Thymus (tissue), 14 donors: Measurements from ENCODE around the gene AIP. TPM values are rescaled to one million over a fixed set of nuclear protein-coding genes. Genes with fewer than 3 reads are reported as not detected.

ENCODE experiments used
- DNase-seq, 9 donors: peaks; one replicate each; pipeline ENCODE4 v3.0.0-alpha.2; 2013; ENCODE audit warnings: low spot score in 9 of 9, low read depth in 6 of 9, missing footprints in 1 of 9
- H3K27ac ChIP-seq, 2 donors: one replicate each; pipeline ENCODE4 v1.5.1; 2013; ENCODE audit warnings: control low read depth in 1 of 2, low read depth in 1 of 2, low read length in 1 of 2, mild to moderate bottlenecking in 1 of 2, moderate library complexity in 1 of 2
- H3K27me3 ChIP-seq, 2 donors: one replicate each; pipeline ENCODE4 v1.5.1; 2013; ENCODE audit warnings: low read length in 1 of 2; ENCODE audit not compliant: control insufficient read depth in 2 of 2, insufficient read depth in 1 of 2
- H3K36me3 ChIP-seq, 2 donors: one replicate each; pipeline ENCODE4 v1.5.1; 2013; ENCODE audit warnings: low read length in 1 of 2, mild to moderate bottlenecking in 1 of 2, moderate library complexity in 1 of 2; ENCODE audit not compliant: control insufficient read depth in 2 of 2, insufficient read depth in 2 of 2
- H3K4me1 ChIP-seq, 2 donors: one replicate each; pipeline ENCODE4 v1.5.1; 2013; ENCODE audit warnings: low read length in 2 of 2; ENCODE audit not compliant: control insufficient read depth in 2 of 2, insufficient read depth in 2 of 2
- H3K4me3 ChIP-seq, 2 donors: one replicate each; pipeline ENCODE4 v1.5.1; 2013; ENCODE audit warnings: low read length in 2 of 2, control low read depth in 1 of 2, mild to moderate bottlenecking in 1 of 2
- H3K9me3 ChIP-seq, 2 donors: one replicate each; pipeline ENCODE4 v1.5.1; 2013; ENCODE audit warnings: low read length in 1 of 2, mild to moderate bottlenecking in 1 of 2; ENCODE audit not compliant: control insufficient read depth in 2 of 2, insufficient read depth in 1 of 2
- WGBS: extraction: QIAGEN DNeasy Blood & Tissue Kit; methylation state at CpG from one replicate; pipeline ENCODE4 v1.1.7; 2013; 5-methylcytosine and 5-hydroxymethylcytosine counted together
- long read RNA-seq, 10 donors: transcript quantifications; one replicate each; lab custom pipeline, GENCODE V29; 2026
- polyA plus RNA-seq: library from polyadenylated mRNA; stranded (reverse); fragments of 200-250 nt; gene quantifications from one replicate; pipeline ENCODE4 v1.2.3, GENCODE V29; 2013
- total RNA-seq: library from RNA; stranded (reverse); fragments of 120-200 nt; gene quantifications from one replicate; pipeline ENCODE4 v1.2.4, GENCODE V29; 2013
- donor health status: healthy.

The AIP gene
- 111 TPM for total RNA-seq
- polyA plus RNA-seq = 96.4 TPM
- long read RNA-seq, donor 1, transcript AIP-201 (6 exons, 1,221 nt) = major isoform, 6 of 6 reads
- long read RNA-seq, donor 1, partial matches to known transcripts = 0 of 6 reads
- long read RNA-seq, donor 1, other reads (novel, unspliced or antisense) = 0 of 6 reads
- long read RNA-seq, donor 2 = 0 reads
- long read RNA-seq, donor 3, transcript AIP-201 (6 exons, 1,221 nt) = major isoform, 60 of 68 reads
- long read RNA-seq, donor 3, transcript AIP-204 (3 exons, 801 nt) = minor isoform, 7 of 68 reads
- long read RNA-seq, donor 3, partial matches to known transcripts = 0 of 68 reads
- long read RNA-seq, donor 3, other reads (novel, unspliced or antisense) = 0 of 68 reads
- long read RNA-seq, donor 4, transcript AIP-201 (6 exons, 1,221 nt) = major isoform, 16 of 21 reads
- long read RNA-seq, donor 4, partial matches to known transcripts = 5 of 21 reads
- long read RNA-seq, donor 4, other reads (novel, unspliced or antisense) = 0 of 21 reads
- long read RNA-seq, donor 5, transcript AIP-201 (6 exons, 1,221 nt) = major isoform, 69 of 208 reads
- long read RNA-seq, donor 5, transcript AIP-204 (3 exons, 801 nt) = minor isoform, 7 of 208 reads
- long read RNA-seq, donor 5, partial matches to known transcripts = 49 of 208 reads
- long read RNA-seq, donor 5, other reads (novel, unspliced or antisense) = 82 of 208 reads
- long read RNA-seq, donor 6, transcript AIP-201 (6 exons, 1,221 nt) = major isoform, 37 of 39 reads
- long read RNA-seq, donor 6, partial matches to known transcripts = 0 of 39 reads
- long read RNA-seq, donor 6, other reads (novel, unspliced or antisense) = 0 of 39 reads
- long read RNA-seq, donor 7, transcript AIP-201 (6 exons, 1,221 nt) = major isoform, 39 of 50 reads
- long read RNA-seq, donor 7, partial matches to known transcripts = 8 of 50 reads
- long read RNA-seq, donor 7, other reads (novel, unspliced or antisense) = 0 of 50 reads
- long read RNA-seq, donor 8, transcript AIP-201 (6 exons, 1,221 nt) = major isoform, 19 of 20 reads
- long read RNA-seq, donor 8, partial matches to known transcripts = 0 of 20 reads
- long read RNA-seq, donor 8, other reads (novel, unspliced or antisense) = 0 of 20 reads
- long read RNA-seq, donor 9, transcript AIP-201 (6 exons, 1,221 nt) = major isoform, 21 of 22 reads
- long read RNA-seq, donor 9, partial matches to known transcripts = 0 of 22 reads
- long read RNA-seq, donor 9, other reads (novel, unspliced or antisense) = 0 of 22 reads
- long read RNA-seq, donor 10, transcript AIP-201 (6 exons, 1,221 nt) = major isoform, 27 of 30 reads
- long read RNA-seq, donor 10, partial matches to known transcripts = 0 of 30 reads
- long read RNA-seq, donor 10, other reads (novel, unspliced or antisense) = 0 of 30 reads

GRCh38 chr11:67482827-67483798 is at the start of gene AIP:
Gene AIP (plus strand): TSS chr11:67483026. CDS start chr11:67483159, 133 bp downstream.
- 10% methylated on average over 60 of the region's 60 CpGs for WGBS

DNA sequence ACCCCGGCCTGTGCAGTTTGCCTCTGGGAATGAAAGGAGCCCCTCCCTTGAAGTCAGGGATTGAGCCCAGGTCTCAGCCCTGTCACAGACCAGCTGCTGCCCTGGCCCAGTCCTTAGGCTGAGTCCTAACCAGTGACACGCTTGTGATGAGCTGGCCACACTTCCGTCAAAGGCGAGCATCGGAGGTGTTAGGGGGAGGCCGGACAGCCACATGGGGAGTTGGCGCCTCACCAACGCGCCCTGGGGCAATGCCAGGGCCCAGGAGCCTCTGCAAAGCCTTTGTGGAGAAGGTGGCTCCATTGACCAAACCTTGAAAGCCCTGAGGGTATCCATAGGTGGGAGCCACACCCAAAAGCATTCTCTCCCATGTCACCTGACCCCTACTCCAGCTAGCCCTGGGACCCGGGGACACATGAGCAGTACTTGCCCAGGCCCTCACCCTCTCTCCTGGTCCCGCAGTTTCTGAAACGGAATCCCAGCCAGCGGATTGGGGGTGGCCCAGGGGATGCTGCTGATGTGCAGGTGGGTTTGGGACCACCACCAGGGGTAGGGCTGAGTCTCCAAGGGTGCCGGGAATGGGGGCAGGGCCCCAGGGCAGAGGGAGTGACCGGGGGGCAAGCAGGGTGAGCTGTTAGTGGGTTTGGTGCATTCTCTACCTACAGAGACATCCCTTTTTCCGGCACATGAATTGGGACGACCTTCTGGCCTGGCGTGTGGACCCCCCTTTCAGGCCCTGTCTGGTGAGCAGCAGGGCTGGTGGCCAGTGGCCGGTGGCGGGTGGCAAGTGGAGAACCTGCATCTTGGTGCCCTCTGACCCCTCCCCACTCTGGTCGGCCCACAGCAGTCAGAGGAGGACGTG is 49.1 kb upstream of the AIP start:
- H3K4me1 ChIP-seq = peaks cover 44 to 80% of the 10 kb centered on the region in 2 donors
- no peak overlapping the region for H3K4me3 ChIP-seq
- peak overlapping the region in 1 of 2 donors; percentile 14 for H3K27ac ChIP-seq
- peaks cover 0 to 4% of the 10 kb centered on the region in 2 donors for H3K9me3 ChIP-seq
- WGBS = 95% methylated on average over 22 of the region's 22 CpGs
- DNase-seq = no peak
- peaks cover 60 to 67% of the 10 kb centered on the region in 2 donors for H3K36me3 ChIP-seq
- H3K27me3 ChIP-seq = no peaks in the 10 kb centered on the region

More at GRCh38 chr11:67482827-67483798, at the start of gene AIP:
- Histone ChIP-seq H3K9me3 (peaks cover 0 to 9% of the 10 kb centered on the region in 2 donors), H3K27ac (peak within 1 kb of the TSS; percentile 93 to 100), H3K36me3 (peaks cover 7 to 19% of the 10 kb centered on the region in 2 donors), H3K4me1 (peaks cover 17 to 44% of the 10 kb centered on the region in 2 donors), H3K4me3 (peak within 1 kb of the TSS; percentile 44 to 71), H3K27me3 (no peaks in the 10 kb centered on the region)
- peak; percentile 98 to 100 (median 99) for DNase-seq

DNA sequence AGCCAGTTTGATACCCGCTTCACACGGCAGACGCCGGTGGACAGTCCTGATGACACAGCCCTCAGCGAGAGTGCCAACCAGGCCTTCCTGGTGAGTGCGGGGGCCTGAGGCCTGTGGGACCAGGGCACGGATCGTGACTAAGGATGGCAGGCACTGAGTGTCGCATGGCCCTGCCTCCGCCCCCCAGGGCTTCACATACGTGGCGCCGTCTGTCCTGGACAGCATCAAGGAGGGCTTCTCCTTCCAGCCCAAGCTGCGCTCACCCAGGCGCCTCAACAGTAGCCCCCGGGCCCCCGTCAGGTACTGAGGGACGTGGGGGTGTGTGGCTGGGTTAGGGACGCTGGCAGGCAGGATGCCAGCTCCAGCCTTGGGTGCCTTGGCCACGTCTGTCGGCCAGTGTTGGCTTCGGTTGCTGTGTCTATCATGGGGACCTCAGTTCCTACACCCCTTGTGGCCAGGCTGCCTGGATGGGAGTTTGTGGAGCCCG is 48.4 kb upstream of the AIP start:
- Histone ChIP-seq H3K4me1 (peaks cover 46 to 80% of the 10 kb centered on the region in 2 donors), H3K27me3 (no peaks in the 10 kb centered on the region), H3K9me3 (peaks cover 0 to 4% of the 10 kb centered on the region in 2 donors), H3K4me3 (no peak overlapping the region), H3K27ac (peak overlapping the region; percentile 22 to 94), H3K36me3 (peaks cover 64 to 68% of the 10 kb centered on the region in 2 donors)
- 91% methylated on average over 23 of the region's 23 CpGs for WGBS
- no peak for DNase-seq

- Histone ChIP-seq H3K9me3 (peaks cover 0 to 6% of the 10 kb centered on the region in 2 donors), H3K4me1 (peaks cover 47 to 81% of the 10 kb centered on the region in 2 donors), H3K4me3 (peak overlapping the region; percentile 91 to 96), H3K36me3 (peaks cover 59 to 64% of the 10 kb centered on the region in 2 donors), H3K27me3 (no peaks in the 10 kb centered on the region), H3K27ac (peak overlapping the region; percentile 20 to 94)
- no peak for DNase-seq
- 85% methylated on average over 26 of the region's 26 CpGs for WGBS
Measured at GRCh38 chr11:67435031-67435726, 47.6 kb upstream of the AIP start.

DNA sequence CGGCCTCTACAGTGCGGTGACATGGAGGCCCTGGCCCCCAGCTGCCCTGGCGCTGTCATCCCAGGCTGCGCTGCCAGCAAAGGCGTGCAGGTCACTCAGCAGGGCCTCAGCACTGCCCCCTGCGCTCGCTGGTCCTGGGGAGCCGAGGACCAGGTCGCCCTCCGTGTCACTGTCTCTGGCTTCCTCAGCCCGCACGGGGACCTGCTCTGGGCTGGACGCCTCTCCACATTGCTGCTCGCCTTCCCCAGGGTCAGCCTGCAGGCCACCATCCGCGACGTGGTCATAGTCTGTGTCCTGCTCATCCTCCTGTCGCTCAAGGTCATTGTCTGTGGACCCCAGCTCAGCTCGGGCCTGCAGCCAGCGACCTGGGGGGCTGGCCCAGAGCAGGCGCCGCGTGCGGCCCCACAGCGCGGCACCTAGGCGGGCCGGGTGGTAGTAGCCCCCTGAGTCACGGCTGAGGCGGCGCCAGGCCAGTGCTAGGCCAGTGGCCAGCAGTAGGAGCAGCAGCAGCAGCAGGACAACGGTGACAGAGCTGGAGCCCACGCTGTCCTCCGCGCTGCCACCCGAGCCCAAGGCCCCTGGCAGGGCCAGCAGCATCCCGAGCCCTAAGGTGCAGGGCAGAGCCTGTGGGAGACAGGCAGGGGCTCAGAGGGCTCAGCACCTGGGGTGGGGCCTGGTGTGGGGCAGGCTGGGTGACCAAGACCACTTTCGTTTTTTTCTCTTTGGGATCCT is 46.9 kb upstream of the AIP start:
- H3K4me1 ChIP-seq = peaks cover 48 to 84% of the 10 kb centered on the region in 2 donors
- H3K36me3 ChIP-seq = peaks cover 58 to 63% of the 10 kb centered on the region in 2 donors
- peak overlapping the region; percentile 91 to 96 for H3K4me3 ChIP-seq
- H3K27ac ChIP-seq = peak overlapping the region; percentile 90 to 94
- 92% methylated on average over 38 of the region's 38 CpGs for whole genome bisulfite sequencing
- peaks cover 0 to 6% of the 10 kb centered on the region in 2 donors for H3K9me3 ChIP-seq
- DNase-seq = no peak
- no peaks in the 10 kb centered on the region for H3K27me3 ChIP-seq

- Histone ChIP-seq H3K4me3 (peak overlapping the region; percentile 91 to 96), H3K4me1 (peaks cover 53 to 82% of the 10 kb centered on the region in 2 donors), H3K36me3 (peaks cover 54 to 63% of the 10 kb centered on the region in 2 donors), H3K9me3 (peaks cover 0 to 6% of the 10 kb centered on the region in 2 donors), H3K27ac (peak overlapping the region; percentile 90 to 94), H3K27me3 (no peaks in the 10 kb centered on the region)
- WGBS = 4% methylated on average over 6 of the region's 6 CpGs
- peak in 6 of 9 donors; percentile 66 to 88 (median 76) for DNase-seq
Measured at GRCh38 chr11:67436459-67437081, 46.3 kb upstream of the AIP start.
